GM21825 (cell line): ENCODE results near the gene NPR2.

Experiments used
- ATAC-seq: cut with Tn5 transposase; IDR thresholded peaks from one replicate; pipeline ENCODE4 v1.9.1; 2021; ENCODE audit warnings: mild to moderate bottlenecking, moderate library complexity; ENCODE audit not compliant: unreplicated experiment

The NPR2 gene

GRCh38 chr9:35791297-35791921, at the start of gene NPR2:
NPR2 (plus strand) TSS chr9:35791591; CDS start chr9:35792409, 818 bp downstream.
- ATAC-seq = no peak

GRCh38 chr9:35741740-35742139, 49.7 kb upstream of the NPR2 start:
- no peak for ATAC-seq

- no peak for ATAC-seq
Measured at GRCh38 chr9:35743452-35743851, 47.9 kb upstream of the NPR2 start.

- ATAC-seq = no peak
Measured at GRCh38 chr9:35743880-35744518, 47.4 kb upstream of the NPR2 start.

GRCh38 chr9:35745569-35745968, 45.8 kb upstream of the NPR2 start:
- ATAC-seq = no peak

GRCh38 chr9:35746583-35746982, 44.8 kb upstream of the NPR2 start:
- ATAC-seq = no peak

GRCh38 chr9:35748242-35748857, 43.0 kb upstream of the NPR2 start:
- no peak for ATAC-seq

GRCh38 chr9:35748858-35749514, 42.4 kb upstream of the NPR2 start, which contains the start of the genes GBA2 and RGP1:
GBA2 (minus strand) TSS chr9:35749228; CDS start chr9:35748704, 524 bp downstream.
RGP1 (plus strand) TSS chr9:35749287; CDS start chr9:35749756, 469 bp downstream.
- peak; percentile 73 for ATAC-seq

- peak; percentile 13 for ATAC-seq
Measured at GRCh38 chr9:35749515-35750255, 41.7 kb upstream of the NPR2 start.

- ATAC-seq = no peak
Measured at GRCh38 chr9:35750256-35750531, 41.2 kb upstream of the NPR2 start.

- ATAC-seq = no peak
Measured at GRCh38 chr9:35753466-35753865, 37.9 kb upstream of the NPR2 start.

GRCh38 chr9:35754264-35754663, 37.1 kb upstream of the NPR2 start, which contains the start of gene MSMP:
MSMP (minus strand) TSS chr9:35754276; CDS start chr9:35754129, 147 bp downstream.
- ATAC-seq = no peak

GRCh38 chr9:35755071-35755470, 36.3 kb upstream of the NPR2 start:
- no peak for ATAC-seq

GRCh38 chr9:35756275-35757225, 34.8 kb upstream of the NPR2 start:
- ATAC-seq = peak; percentile 49

- peak; percentile 41 for ATAC-seq
Measured at GRCh38 chr9:35757226-35757891, 34.0 kb upstream of the NPR2 start.

GRCh38 chr9:35757892-35758275, 33.5 kb upstream of the NPR2 start:
- no peak for ATAC-seq

- ATAC-seq = no peak
Measured at GRCh38 chr9:35758475-35759050, 32.8 kb upstream of the NPR2 start.

- ATAC-seq = no peak
Measured at GRCh38 chr9:35759795-35760194, 31.6 kb upstream of the NPR2 start.

GRCh38 chr9:35760651-35761050, 30.7 kb upstream of the NPR2 start:
- no peak for ATAC-seq
